ENCODE data around the gene MTUS2.

Gene MTUS2

DNA sequence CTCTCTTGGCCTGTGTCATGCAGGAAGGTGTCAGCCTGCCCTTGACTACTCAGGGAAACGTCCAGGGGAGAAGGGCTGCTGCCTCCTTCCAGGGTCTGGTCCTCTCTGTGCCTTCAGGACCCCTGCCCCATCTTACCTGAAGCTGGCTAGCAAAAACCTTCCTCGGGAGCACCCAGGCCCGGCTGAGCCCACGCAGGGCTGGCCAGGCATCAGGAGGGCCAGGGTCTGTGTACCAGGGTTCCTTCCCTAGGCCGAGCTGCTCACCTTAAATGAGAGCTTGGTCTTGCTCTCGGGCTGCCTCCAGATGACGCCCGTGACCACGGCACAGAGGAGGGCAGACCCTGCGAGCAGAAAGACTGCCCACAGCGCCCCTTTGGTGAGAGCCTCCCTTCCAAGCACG, 696.7 kb downstream of the MTUS2 start:
- TF ChIP-seq, protein P1, sequence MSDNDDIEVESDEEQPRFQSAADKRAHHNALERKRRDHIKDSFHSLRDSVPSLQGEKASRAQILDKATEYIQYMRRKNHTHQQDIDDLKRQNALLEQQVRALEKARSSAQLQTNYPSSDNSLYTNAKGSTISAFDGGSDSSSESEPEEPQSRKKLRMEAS (IDR thresholded peaks at IDR 0.05; ENCODE audit: low read depth, low read length), result no peak
- TF ChIP-seq, protein P2, sequence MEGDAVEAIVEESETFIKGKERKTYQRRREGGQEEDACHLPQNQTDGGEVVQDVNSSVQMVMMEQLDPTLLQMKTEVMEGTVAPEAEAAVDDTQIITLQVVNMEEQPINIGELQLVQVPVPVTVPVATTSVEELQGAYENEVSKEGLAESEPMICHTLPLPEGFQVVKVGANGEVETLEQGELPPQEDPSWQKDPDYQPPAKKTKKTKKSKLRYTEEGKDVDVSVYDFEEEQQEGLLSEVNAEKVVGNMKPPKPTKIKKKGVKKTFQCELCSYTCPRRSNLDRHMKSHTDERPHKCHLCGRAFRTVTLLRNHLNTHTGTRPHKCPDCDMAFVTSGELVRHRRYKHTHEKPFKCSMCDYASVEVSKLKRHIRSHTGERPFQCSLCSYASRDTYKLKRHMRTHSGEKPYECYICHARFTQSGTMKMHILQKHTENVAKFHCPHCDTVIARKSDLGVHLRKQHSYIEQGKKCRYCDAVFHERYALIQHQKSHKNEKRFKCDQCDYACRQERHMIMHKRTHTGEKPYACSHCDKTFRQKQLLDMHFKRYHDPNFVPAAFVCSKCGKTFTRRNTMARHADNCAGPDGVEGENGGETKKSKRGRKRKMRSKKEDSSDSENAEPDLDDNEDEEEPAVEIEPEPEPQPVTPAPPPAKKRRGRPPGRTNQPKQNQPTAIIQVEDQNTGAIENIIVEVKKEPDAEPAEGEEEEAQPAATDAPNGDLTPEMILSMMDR (IDR thresholded peaks at IDR 0.05; ENCODE audit: low read depth, low read length), result no peak
- no peak for TF ChIP-seq POLR2A (IDR thresholded peaks at IDR 0.05; ENCODE audit: extremely low read depth, insufficient read length)
- TF ChIP-seq MYC (IDR thresholded peaks at IDR 0.05; ENCODE audit: low read depth, low read length), result no peak
- DNase-seq (ENCODE audit: low read depth), result no peak
- H3K4me3 ChIP-seq (ENCODE audit: low read depth, low read length), result no peak overlapping the region

DNA sequence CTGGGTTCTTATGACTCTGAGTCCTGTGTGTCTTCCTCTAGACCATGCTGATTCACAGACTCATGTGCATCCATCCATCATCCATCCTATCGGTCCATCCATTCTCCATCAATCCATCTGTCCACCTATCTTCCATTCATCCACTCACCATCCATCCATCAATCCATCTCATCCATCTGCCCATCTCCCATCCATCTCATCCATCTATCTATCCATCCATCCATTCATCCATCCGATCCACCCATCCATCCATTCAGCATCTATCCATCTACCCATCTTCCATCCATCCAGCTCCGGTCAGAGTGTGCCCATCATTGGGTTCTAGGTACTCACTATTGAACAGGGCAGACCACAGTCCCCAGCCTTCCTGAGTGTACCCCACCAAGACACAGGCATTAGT, 699.8 kb downstream of the MTUS2 start:
- TF ChIP-seq POLR2A (IDR thresholded peaks at IDR 0.05; ENCODE audit: extremely low read depth, insufficient read length), result no peak
- TF ChIP-seq, protein P2 (IDR thresholded peaks at IDR 0.05; ENCODE audit: low read depth, low read length), result no peak
- TF ChIP-seq MYC (IDR thresholded peaks at IDR 0.05; ENCODE audit: low read depth, low read length), result no peak
- TF ChIP-seq, protein P1 (IDR thresholded peaks at IDR 0.05; ENCODE audit: low read depth, low read length), result no peak
- no peak for DNase-seq (ENCODE audit: low read depth)
- H3K4me3 ChIP-seq (ENCODE audit: low read depth, low read length), result no peak overlapping the region

DNA sequence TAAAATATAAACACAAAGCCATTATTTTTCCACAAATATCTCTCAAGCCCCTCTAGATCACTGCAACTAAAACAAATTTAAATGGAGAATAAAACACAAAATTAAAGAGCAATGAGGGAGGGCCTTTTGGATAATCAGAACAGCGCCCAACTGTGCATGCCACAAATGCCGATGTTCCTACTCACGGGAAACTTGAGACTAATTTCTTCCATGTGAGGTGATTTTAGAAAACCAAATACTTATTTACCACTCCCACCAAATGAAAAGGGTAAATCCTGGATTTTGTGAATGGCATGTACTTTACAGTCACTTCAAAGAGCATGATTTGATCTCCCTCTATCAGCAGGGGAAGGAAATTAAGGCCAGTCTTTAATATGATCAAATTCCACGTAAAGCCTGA, 700.5 kb downstream of the MTUS2 start:
- H3K4me3 ChIP-seq (ENCODE audit: low read depth, low read length), result no peak overlapping the region
- DNase-seq (ENCODE audit: low read depth), result no peak
- TF ChIP-seq, protein P1 (IDR thresholded peaks at IDR 0.05; ENCODE audit: low read depth, low read length), result no peak
- no peak for TF ChIP-seq POLR2A (IDR thresholded peaks at IDR 0.05; ENCODE audit: extremely low read depth, insufficient read length)
- TF ChIP-seq MYC (IDR thresholded peaks at IDR 0.05; ENCODE audit: low read depth, low read length), result no peak
- TF ChIP-seq, protein P2 (IDR thresholded peaks at IDR 0.05; ENCODE audit: low read depth, low read length), result no peak

DNA sequence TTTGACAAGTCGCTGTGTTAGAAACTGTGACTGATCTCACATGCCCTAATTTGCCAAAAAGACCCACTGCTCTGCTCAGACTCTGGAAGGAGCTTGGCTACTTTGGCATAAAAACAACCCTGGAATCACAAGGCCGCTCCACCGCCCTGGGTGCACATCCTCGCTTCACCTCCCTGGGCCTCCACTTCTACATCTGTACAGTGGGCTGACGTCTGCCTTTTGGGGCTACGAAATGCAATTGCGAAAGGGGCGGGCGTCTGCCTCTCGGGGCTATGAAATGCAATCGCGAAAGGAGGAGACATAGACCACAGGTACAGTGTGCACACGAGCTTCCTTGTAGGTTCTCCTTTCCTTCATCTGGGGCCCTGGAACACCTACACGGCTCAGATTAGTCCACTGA, 701.2 kb downstream of the MTUS2 start:
- DNase-seq (ENCODE audit: low read depth), result no peak
- TF ChIP-seq, protein P2 (IDR thresholded peaks at IDR 0.05; ENCODE audit: low read depth, low read length), result no peak
- no peak for TF ChIP-seq POLR2A (IDR thresholded peaks at IDR 0.05; ENCODE audit: extremely low read depth, insufficient read length)
- no peak for TF ChIP-seq MYC (IDR thresholded peaks at IDR 0.05; ENCODE audit: low read depth, low read length)
- TF ChIP-seq, protein P1 (IDR thresholded peaks at IDR 0.05; ENCODE audit: low read depth, low read length), result no peak
- H3K4me3 ChIP-seq (ENCODE audit: low read depth, low read length), result no peak overlapping the region

DNA sequence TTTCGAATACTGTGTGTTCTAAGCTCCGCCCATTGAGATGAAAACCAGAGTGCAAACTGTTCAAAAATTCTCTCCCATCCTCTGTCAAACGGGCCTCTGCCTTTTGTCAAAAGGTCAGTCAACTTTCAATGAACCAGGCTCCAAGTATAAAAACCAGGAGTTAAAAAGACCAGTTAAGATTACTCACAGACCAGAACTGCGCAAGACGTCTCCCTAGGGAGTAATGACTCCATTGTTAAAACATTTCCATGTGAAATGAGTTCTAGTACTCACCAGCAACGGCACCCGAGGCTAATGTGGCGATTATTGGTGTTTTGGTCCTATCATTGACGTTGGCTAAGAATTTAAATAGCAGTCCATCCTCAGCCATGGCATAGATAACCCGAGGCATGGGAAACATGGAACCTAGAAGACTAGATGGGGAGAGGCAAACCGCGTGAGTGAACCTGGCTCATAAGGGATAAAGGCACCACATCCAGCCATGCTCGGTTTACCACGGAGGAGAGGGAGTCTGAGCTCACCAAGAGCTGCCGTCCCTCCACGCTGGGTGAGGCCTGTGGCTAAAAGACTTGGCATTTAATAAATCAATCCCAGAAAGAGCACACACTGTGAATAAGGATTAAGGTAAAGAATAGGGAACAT, 702.0 kb downstream of the MTUS2 start:
- DNase-seq (ENCODE audit: low read depth), result peak; percentile 35
- no peak overlapping the region for H3K4me3 ChIP-seq (ENCODE audit: low read depth, low read length)
- TF ChIP-seq, protein P2 (IDR thresholded peaks at IDR 0.05; ENCODE audit: low read depth, low read length), result no peak
- TF ChIP-seq MYC (IDR thresholded peaks at IDR 0.05; ENCODE audit: low read depth, low read length) (no peak), POLR2A (IDR thresholded peaks at IDR 0.05; ENCODE audit: extremely low read depth, insufficient read length) (no peak)
- TF ChIP-seq, protein P1 (IDR thresholded peaks at IDR 0.05; ENCODE audit: low read depth, low read length), result no peak
